Metanephros (tissue), 1 donor: Measurements from ENCODE around the gene NEU2. TPM values are rescaled to one million over a fixed set of nuclear protein-coding genes. Genes with fewer than 3 reads are reported as not detected.

ENCODE experiments used
- total RNA-seq: library from RNA; depleted of rRNA; stranded (reverse); fragments of >200 nt; gene quantifications from one replicate; pipeline ENCODE4 v1.2.3, GENCODE V29; 2014

NEU2 gene
- not detected for total RNA-seq

DNA sequence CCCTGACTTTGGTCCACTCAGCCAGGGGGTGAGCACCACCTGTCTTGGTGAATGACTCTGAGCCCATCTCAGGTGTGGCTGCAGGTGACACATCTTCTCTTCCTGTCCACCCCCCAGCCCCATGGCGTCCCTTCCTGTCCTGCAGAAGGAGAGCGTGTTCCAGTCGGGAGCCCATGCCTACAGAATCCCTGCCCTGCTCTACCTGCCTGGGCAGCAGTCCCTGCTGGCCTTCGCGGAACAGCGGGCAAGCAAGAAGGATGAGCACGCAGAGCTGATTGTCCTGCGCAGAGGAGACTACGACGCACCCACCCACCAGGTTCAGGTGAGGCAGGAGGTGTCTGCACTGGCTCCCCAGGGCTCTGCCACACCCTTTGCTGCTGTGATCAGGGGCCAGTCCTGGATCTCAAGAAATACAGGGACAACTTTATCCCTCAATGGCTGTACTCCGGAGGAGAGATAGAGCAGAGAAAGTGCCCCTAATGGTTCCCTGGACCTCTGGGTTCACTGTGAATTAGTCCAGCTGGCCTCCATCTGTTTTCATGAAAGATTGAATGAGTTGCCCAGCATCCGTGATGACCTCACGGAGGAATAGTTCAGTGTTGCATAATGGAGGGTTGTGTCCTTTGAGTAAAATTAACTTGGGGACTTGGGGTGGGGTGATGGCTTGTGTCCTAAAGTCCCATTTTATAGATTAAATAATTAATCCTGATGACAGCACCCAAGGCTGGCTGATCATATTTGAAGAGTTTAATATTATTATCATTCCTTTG lies at the start of gene NEU2:
Gene NEU2, plus strand, starts transcription at position 122 of the 770 bp plus-strand sequence. Its CDS starts 0 bp downstream, at position 122.

DNA sequence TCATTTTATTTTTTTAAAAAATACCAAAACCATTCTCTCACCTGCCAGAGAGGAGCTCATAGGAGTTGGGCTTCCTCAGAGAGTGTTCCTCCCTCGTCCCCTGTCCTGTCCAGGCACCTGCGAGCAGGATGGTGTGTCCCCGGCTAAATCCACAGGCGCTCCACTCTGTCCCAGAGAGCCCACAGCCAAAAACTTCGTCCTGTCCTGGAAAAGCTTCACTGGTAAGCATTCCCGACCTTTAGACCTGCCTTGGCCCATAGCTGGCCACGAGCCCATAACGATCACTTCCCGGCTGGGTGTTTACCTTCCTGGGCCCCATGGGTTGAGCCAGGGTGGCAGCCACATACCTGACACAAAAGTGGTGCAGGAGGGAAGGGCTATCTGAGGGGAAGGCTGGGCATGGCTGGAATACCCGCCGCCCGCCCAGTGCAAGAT lies 19.4 kb upstream of the NEU2 start, which contains the start of gene NGEF:
Gene NGEF, minus strand, starts transcription at position 230 of the 435 bp plus-strand sequence. CDS start 38,366 bp downstream, outside the sequence.

DNA sequence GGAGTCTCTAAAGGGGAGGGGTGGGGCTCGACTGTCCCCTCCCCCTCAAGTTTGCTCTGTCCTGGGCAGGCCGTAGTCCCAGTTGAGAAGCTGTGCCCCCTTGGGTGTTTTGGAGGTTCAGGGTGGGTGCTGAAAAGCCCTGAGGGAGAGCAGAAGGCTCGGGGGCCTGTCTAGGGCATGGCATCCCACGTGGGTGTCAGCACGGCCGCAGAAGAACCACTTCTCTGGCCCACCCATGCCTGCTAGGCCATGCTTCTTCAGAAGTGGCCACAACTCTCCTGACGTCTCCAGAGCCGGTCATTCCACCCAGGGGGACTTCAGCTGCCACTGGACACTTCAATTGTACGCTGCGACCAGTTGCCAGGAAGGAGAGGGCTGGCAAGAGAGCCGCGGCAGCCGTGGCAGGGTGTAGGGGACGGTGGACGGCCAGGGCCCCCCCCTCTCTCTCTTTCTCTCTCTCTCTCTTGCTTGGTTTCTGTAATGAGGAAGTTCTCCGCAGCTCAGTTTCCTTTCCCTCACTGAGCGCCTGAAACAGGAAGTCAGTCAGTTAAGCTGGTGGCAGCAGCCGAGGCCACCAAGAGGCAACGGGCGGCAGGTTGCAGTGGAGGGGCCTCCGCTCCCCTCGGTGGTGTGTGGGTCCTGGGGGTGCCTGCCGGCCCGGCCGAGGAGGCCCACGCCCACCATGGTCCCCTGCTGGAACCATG lies 27.5 kb downstream of the NEU2 start, which contains the start of gene INPP5D:
Gene INPP5D, plus strand, starts transcription at position 546 of the 704 bp plus-strand sequence. Its CDS starts 137 bp downstream, at position 683.

Other genes with a start within 250 kb of the NEU2 start
- 0.93 TPM for gene SNORC, start 162.4 kb upstream of the NEU2 start, total RNA-seq
- 1.7 TPM for gene NGEF, start 19.4 kb upstream of the NEU2 start, total RNA-seq
- 23.4 TPM for gene INPP5D, start 27.7 kb downstream of the NEU2 start, total RNA-seq
- gene ATG16L1, start 219.0 kb downstream of the NEU2 start, total RNA-seq, result 38.8 TPM